Head of caudate nucleus (tissue), 42 donors: ENCODE measurements around the gene CCDC92.
A peak's percentile ranks its signal among the peaks of the same experiment; 100 is the strongest.

ENCODE experiments used
- DNase-seq, 42 donors: peaks; one replicate each; pipeline versions ENCODE4 v3.0.0 to v3.0.0-alpha.2; 2020 to 2021; ENCODE audit warnings: mixed read lengths in 7 of 42
- intact Hi-C: fragments of 100-400 bp; cut with DNase I; formaldehyde crosslinking; loops from one replicate; pipeline ENCODE4 v1.15.0; 2022

The CCDC92 gene

GRCh38 chr12:123972457-123973401, at the start of gene CCDC92, which contains the start of gene ZNF664:
Gene CCDC92 (minus strand): TSS chr12:123972831. CDS start chr12:123944305, 28,526 bp downstream.
Gene ZNF664 (plus strand): TSS chr12:123973215. CDS start chr12:124012145, 38,930 bp downstream.
- intact Hi-C loops = no loop called here
- peak; percentile 67 to 96 (median 90) for DNase-seq

GRCh38 chr12:124022161-124022560, 49.5 kb upstream of the CCDC92 start:
- no peak for DNase-seq
- intact Hi-C loops = no loop called here

GRCh38 chr12:124021007-124021406, 48.4 kb upstream of the CCDC92 start:
- intact Hi-C loops = no loop called here

GRCh38 chr12:124020514-124020949, 47.9 kb upstream of the CCDC92 start:
- intact Hi-C loops = no loop called here
- DNase-seq = peak in 1 of 42 donors; percentile 13

More at GRCh38 chr12:124021007-124021406, 48.4 kb upstream of the CCDC92 start:
- peak in 1 of 42 donors; percentile 17 for DNase-seq

- intact Hi-C loops = no loop called here
- DNase-seq = peak in 1 of 42 donors; percentile 2
Measured at GRCh38 chr12:124019115-124019514, 46.5 kb upstream of the CCDC92 start.

- no peak for DNase-seq
- intact Hi-C loops = no loop called here
Measured at GRCh38 chr12:124018539-124018938, 45.9 kb upstream of the CCDC92 start.

- intact Hi-C loops = no loop called here
- no peak for DNase-seq
Measured at GRCh38 chr12:124017064-124017463, 44.4 kb upstream of the CCDC92 start.

GRCh38 chr12:124015494-124016461, 43.1 kb upstream of the CCDC92 start:
- peak in 1 of 42 donors; percentile 2 for DNase-seq
- intact Hi-C loops = no loop called here

- DNase-seq = no peak
- intact Hi-C loops = no loop called here
Measured at GRCh38 chr12:124013073-124013472, 40.4 kb upstream of the CCDC92 start.

GRCh38 chr12:124011435-124012115, 38.9 kb upstream of the CCDC92 start:
- DNase-seq = no peak

GRCh38 chr12:124010687-124011086, 38.1 kb upstream of the CCDC92 start:
- no peak for DNase-seq
- intact Hi-C loops = no loop called here

More at GRCh38 chr12:124011435-124012115, 38.9 kb upstream of the CCDC92 start:
- intact Hi-C loops = no loop called here

- intact Hi-C loops = no loop called here
- DNase-seq = no peak
Measured at GRCh38 chr12:124009781-124010180, 37.1 kb upstream of the CCDC92 start.

- intact Hi-C loops = no loop called here
- DNase-seq = no peak
Measured at GRCh38 chr12:124008595-124008994, 36.0 kb upstream of the CCDC92 start.

- peak in 11 of 42 donors; percentile 10 to 59 (median 39) for DNase-seq
Measured at GRCh38 chr12:124007826-124008570, 35.4 kb upstream of the CCDC92 start.

GRCh38 chr12:124006846-124007713, 34.4 kb upstream of the CCDC92 start:
- DNase-seq = no peak
- intact Hi-C loops = no loop called here

More at GRCh38 chr12:124007826-124008570, 35.4 kb upstream of the CCDC92 start:
- intact Hi-C loops = no loop called here

- intact Hi-C loops = no loop called here
- DNase-seq = peak in 2 of 42 donors; percentile 10 to 27
Measured at GRCh38 chr12:124006085-124006845, 33.6 kb upstream of the CCDC92 start.
